ENCODE results near the gene FTO. TPM values are rescaled to one million over a fixed set of nuclear protein-coding genes. Genes with fewer than 3 reads are reported as not detected.

FTO gene
- polyA plus RNA-seq, 1 donor from 2014 or later: 80.1 TPM

- Histone ChIP-seq H3K9me2 (ENCODE audit: insufficient read depth, low read length) (no peaks in the 10 kb centered on the region), H3K27me3 (ENCODE audit: insufficient read depth, low read depth, low read length) (no peaks in the 10 kb centered on the region), H3K27ac (ENCODE audit: low read length) (no peak overlapping the region), H3K9ac (ENCODE audit: low read length) (no peak overlapping the region), H3K36me3 (ENCODE audit: insufficient read depth, low read length) (no peaks in the 10 kb centered on the region), H3K79me2 (replicated peaks; ENCODE audit: insufficient read depth, low read length) (no peaks in the 10 kb centered on the region), H3K9me3 (ENCODE audit: low read length) (peaks cover 2% of the 10 kb centered on the region), H4K20me1 (ENCODE audit: insufficient read depth) (no peaks in the 10 kb centered on the region), H2AFZ (ENCODE audit: low read depth, low read length) (no peak overlapping the region), H3K4me3 (ENCODE audit: low read length) (no peak overlapping the region), H3F3A (ENCODE audit: insufficient read depth, low read length, poor library complexity, severe bottlenecking) (no peaks in the 10 kb centered on the region), H3K4me2 (ENCODE audit: low read length) (no peak overlapping the region)
- TF ChIP-seq SMC3 (conservative IDR thresholded peaks at IDR 0.05; ENCODE audit: poor library complexity): no peak
- no peak for TF ChIP-seq EZH2 (IDR thresholded peaks at IDR 0.05; ENCODE audit: borderline replicate concordance, insufficient read depth, low read length, poor library complexity, severe bottlenecking)
- TF ChIP-seq EP300 (conservative IDR thresholded peaks at IDR 0.05; ENCODE audit: poor library complexity, severe bottlenecking): no peak
- TF ChIP-seq RAD21 (conservative IDR thresholded peaks at IDR 0.05): no peak
Observed at GRCh38 chr16:54040975-54041374, 337.0 kb downstream of the FTO start.

GRCh38 chr16:54048586-54049495 is 344.9 kb downstream of the FTO start:
- H3K4me3 ChIP-seq (ENCODE audit: low read length): peak overlapping the region; percentile 2
- TF ChIP-seq CTCF (IDR thresholded peaks at IDR 0.05; ENCODE audit: poor library complexity, severe bottlenecking) (no peak), MXI1 (conservative IDR thresholded peaks at IDR 0.05; ENCODE audit: poor library complexity, severe bottlenecking) (no peak), REST (IDR thresholded peaks at IDR 0.05; ENCODE audit: borderline replicate concordance) (no peak), POLR2AphosphoS5 (IDR thresholded peaks at IDR 0.05) (peak; percentile 65), EP300 (conservative IDR thresholded peaks at IDR 0.05; ENCODE audit: poor library complexity, severe bottlenecking) (peak; percentile 91)
- no peaks in the 10 kb centered on the region for H3K9me2 ChIP-seq (ENCODE audit: insufficient read depth, low read length)
- no peak overlapping the region for H3K4me2 ChIP-seq (ENCODE audit: low read length)
- H3K9me3 ChIP-seq (ENCODE audit: low read length): no peaks in the 10 kb centered on the region
- no peaks in the 10 kb centered on the region for H3K27me3 ChIP-seq (ENCODE audit: insufficient read depth, low read depth, low read length)
- H3K27ac ChIP-seq (ENCODE audit: low read length): peak overlapping the region; percentile 41
- H3K79me2 ChIP-seq (replicated peaks; ENCODE audit: insufficient read depth, low read length): no peaks in the 10 kb centered on the region
- H4K20me1 ChIP-seq (ENCODE audit: insufficient read depth): no peaks in the 10 kb centered on the region
- no peak overlapping the region for H3K9ac ChIP-seq (ENCODE audit: low read length)
- no peak overlapping the region for H2AFZ ChIP-seq (ENCODE audit: low read depth, low read length)
- H3F3A ChIP-seq (ENCODE audit: insufficient read depth, low read length, poor library complexity, severe bottlenecking): no peaks in the 10 kb centered on the region
- H3K36me3 ChIP-seq (ENCODE audit: insufficient read depth, low read length): no peaks in the 10 kb centered on the region

All from neural cell (in vitro differentiated cells).